ENCODE results near the gene LRRN4.

DNA sequence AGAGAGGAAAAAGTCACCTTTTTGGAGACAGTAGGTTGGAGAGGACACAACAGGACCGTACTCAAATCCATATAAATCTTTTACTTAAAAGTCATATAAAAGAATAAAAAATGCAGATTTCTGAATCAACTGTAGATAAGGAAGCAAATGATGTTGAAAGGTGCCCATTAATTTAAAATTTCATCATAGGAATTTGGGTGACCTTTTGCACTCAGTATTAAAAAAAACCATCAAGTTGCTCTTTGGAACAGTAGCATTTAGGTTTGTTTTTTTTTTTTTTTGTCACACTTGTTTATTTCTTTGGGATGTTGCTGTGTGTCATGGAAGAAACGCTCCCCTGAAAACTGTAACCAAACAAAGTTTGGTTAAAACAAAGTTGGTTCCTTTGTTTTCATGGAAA lies 20.9 kb upstream of the LRRN4 start:
- TF ChIP-seq EZH2phosphoT487 (IDR thresholded peaks at IDR 0.05; ENCODE audit: low read depth) (no peak), CTCF (IDR thresholded peaks at IDR 0.05; ENCODE audit: low read depth, low read length) (no peak)
